HepG2 (cell line): ENCODE results near the gene JMY. TPM values are rescaled to one million over a fixed set of nuclear protein-coding genes. Genes with fewer than 3 reads are reported as not detected.

Experiments used
- BRF2 ChIP-seq: sonication (generic); formaldehyde crosslinking; IDR thresholded peaks from 2 replicates; pipeline ENCODE4 v1.8.1; 2022; ENCODE audit warnings: mild to moderate bottlenecking, missing genetic modification reagents
- ETV6 ChIP-seq: sonication (generic); formaldehyde crosslinking; conservative IDR thresholded peaks from 2 replicates; pipeline ENCODE4 v1.4.0; 2020; ENCODE audit warnings: missing genetic modification reagents
- FOXJ3 ChIP-seq: sonication (generic); formaldehyde crosslinking; IDR thresholded peaks from 2 replicates; pipeline ENCODE4 v1.4.0; 2020; ENCODE audit warnings: missing genetic modification reagents, mild to moderate bottlenecking, borderline replicate concordance
- HOXA5 ChIP-seq: sonication (generic); formaldehyde crosslinking; IDR thresholded peaks from 2 replicates; pipeline ENCODE4 v1.4.0; 2020; ENCODE audit warnings: missing genetic modification reagents
- IKZF5 ChIP-seq: IDR thresholded peaks from 2 replicates; pipeline ENCODE4 v1.6.1; 2018; ENCODE audit warnings: missing genetic modification reagents, mild to moderate bottlenecking, missing compliant biosample characterization
- IRF2 ChIP-seq: IDR thresholded peaks from 2 replicates; pipeline ENCODE4 v1.6.1; 2018; ENCODE audit warnings: missing genetic modification reagents, missing compliant biosample characterization
- MBD4 ChIP-seq: IDR thresholded peaks from 2 replicates; pipeline ENCODE4 v1.6.1; 2012; ENCODE audit warnings: low read length, inconsistent platforms, borderline replicate concordance
- MTA3 ChIP-seq: sonication (generic); formaldehyde crosslinking; IDR thresholded peaks from 2 replicates; pipeline ENCODE4 v1.4.0; 2020; ENCODE audit warnings: missing genetic modification reagents
- NFKBIZ ChIP-seq: IDR thresholded peaks from 2 replicates; pipeline ENCODE4 v1.6.1; 2018; ENCODE audit warnings: missing genetic modification reagents, missing compliant biosample characterization
- PAX8 ChIP-seq: sonication (generic); formaldehyde crosslinking; IDR thresholded peaks from 2 replicates; pipeline ENCODE4 v1.8.0; 2022; ENCODE audit warnings: mild to moderate bottlenecking, missing genetic modification reagents, borderline replicate concordance
- SIX1 ChIP-seq: sonication (generic); formaldehyde crosslinking; IDR thresholded peaks from 2 replicates; pipeline ENCODE4 v1.4.0; 2020; ENCODE audit warnings: missing genetic modification reagents, borderline replicate concordance
- SMAD3 ChIP-seq: sonication (generic); formaldehyde crosslinking; IDR thresholded peaks from 2 replicates; pipeline ENCODE4 v1.4.0; 2020; ENCODE audit warnings: missing genetic modification reagents
- SMC3 ChIP-seq: IDR thresholded peaks from 2 replicates; pipeline ENCODE4 v1.6.1; 2011; ENCODE audit warnings: low read length, improper control_type of control experiment
- SP5 ChIP-seq: IDR thresholded peaks from 2 replicates; pipeline ENCODE4 v1.6.1; 2016; ENCODE audit warnings: low read depth, borderline replicate concordance
- SRSF9 ChIP-seq: fragments of 200-400 bp; formaldehyde crosslinking; IDR thresholded peaks from 2 replicates; pipeline ENCODE4 v1.6.1; 2018; ENCODE audit warnings: borderline replicate concordance, mild to moderate bottlenecking, low read depth, low read length; ENCODE audit not compliant: insufficient read depth, poor library complexity, severe bottlenecking
- TFAP4 ChIP-seq: sonication (generic); IDR thresholded peaks from 2 replicates; pipeline ENCODE4 v1.6.1; 2016; ENCODE audit warnings: low read depth, borderline replicate concordance
- U2AF1 ChIP-seq: fragments of 200-400 bp; formaldehyde crosslinking; optimal IDR thresholded peaks from 2 replicates; pipeline ENCODE3; 2017; ENCODE audit warnings: mild to moderate bottlenecking, low read depth, low read length
- UBTF ChIP-seq: sonication (generic); formaldehyde crosslinking; IDR thresholded peaks from 2 replicates; pipeline ENCODE4 v1.4.0; 2020; ENCODE audit warnings: mild to moderate bottlenecking, missing genetic modification reagents
- ZBTB2 ChIP-seq: sonication (generic); formaldehyde crosslinking; IDR thresholded peaks from 2 replicates; pipeline ENCODE4 v1.8.0; 2022; ENCODE audit warnings: low read depth, missing genetic modification reagents
- ZBTB42 ChIP-seq: sonication (generic); formaldehyde crosslinking; IDR thresholded peaks from 2 replicates; pipeline ENCODE4 v1.5.0; 2020; ENCODE audit warnings: mild to moderate bottlenecking, missing genetic modification reagents
- ZNF101 ChIP-seq: sonication (generic); formaldehyde crosslinking; IDR thresholded peaks from 2 replicates; pipeline ENCODE4 v1.4.0; 2020; ENCODE audit warnings: mild to moderate bottlenecking, low read depth, missing genetic modification reagents, borderline replicate concordance
- ZNF138 ChIP-seq: sonication (generic); formaldehyde crosslinking; IDR thresholded peaks from 2 replicates; pipeline ENCODE4 v1.5.0; 2020; ENCODE audit warnings: mild to moderate bottlenecking, low read depth, missing genetic modification reagents
- ZNF644 ChIP-seq: IDR thresholded peaks from 2 replicates; pipeline ENCODE4 v1.6.1; 2016; ENCODE audit warnings: low read depth
- ZNF768 ChIP-seq: sonication (generic); formaldehyde crosslinking; IDR thresholded peaks from 2 replicates; pipeline ENCODE4 v1.4.0; 2020; ENCODE audit warnings: missing genetic modification reagents
- polyA plus RNA-seq, 8 experiments: library from polyadenylated mRNA; depleted of rRNA in 3 of 8; stranded (reverse) in 7 of 8; unstranded in 1 of 8; fragments of >200 nt; fragmentation: Illumina TruSeq in 4 of 8; extraction: Trizol in 4 of 8; gene quantifications; 2 replicates each; pipeline versions ENCODE4 v1.2.1 to v1.2.3, GENCODE V29; 2011 to 2016; ENCODE audit warnings: low read depth in 4 of 8, missing spikeins in 1 of 8, mixed read lengths in 1 of 8; ENCODE audit not compliant: insufficient read depth in 1 of 8
- total RNA-seq, 5 experiments: library from RNA; depleted of rRNA; stranded (reverse); fragments of >200 nt; fragmentation: Illumina TruSeq; extraction: Trizol; gene quantifications; 2 replicates each; pipeline ENCODE4 v1.2.3, GENCODE V29; 2016; ENCODE audit warnings: low read depth in 1 of 5

JMY gene
- total and polyA plus RNA-seq, 2 of the 13 experiments (the other 11 are each of a cell fraction or from before 2014, with no cell fraction given), result 4.0 to 4.2 TPM

GRCh38 chr5:79255786-79256557 lies 20.0 kb downstream of the JMY start (continued):
- TF ChIP-seq IKZF5 (CRISPR knock-in tag), result no peak
- no peak for TF ChIP-seq ZNF768 (CRISPR knock-in tag)
- no peak for TF ChIP-seq ETV6
- 0 out of 2 replicates have a peak, but pooled peaks have one; percentile 25 for TF ChIP-seq IRF2
- TF ChIP-seq BRF2, result no peak
- no peak for TF ChIP-seq PAX8 (CRISPR knock-in tag)
- TF ChIP-seq SP5 (CRISPR knock-in tag), result no peak
- TF ChIP-seq NFKBIZ (CRISPR knock-in tag), result no peak
- no peak for TF ChIP-seq MBD4
- TF ChIP-seq ZNF101 (CRISPR knock-in tag), result no peak
- no peak for TF ChIP-seq SRSF9
- 0 out of 2 replicates have a peak, but pooled peaks have one; percentile 21 for TF ChIP-seq ZNF644
- no peak for TF ChIP-seq ZBTB42
- TF ChIP-seq UBTF (CRISPR knock-in tag), result peak; percentile 38; the same call in 1 of the 2 replicates
- TF ChIP-seq HOXA5 (CRISPR knock-in tag), result no peak
- TF ChIP-seq U2AF1, result no peak
- TF ChIP-seq MTA3 (CRISPR knock-in tag), result no peak
- TF ChIP-seq FOXJ3, result no peak
- TF ChIP-seq TFAP4, result peak; percentile 34; the same call in 1 of the 2 replicates
- TF ChIP-seq SMC3, result peak; percentile 67
- no peak for TF ChIP-seq SMAD3 (CRISPR knock-in tag)
- TF ChIP-seq ZBTB2 (CRISPR knock-in tag), result no peak
- TF ChIP-seq ZNF138 (CRISPR knock-in tag), result no peak
- no peak for TF ChIP-seq SIX1 (CRISPR knock-in tag)
